ENCODE data around the gene XPA.

The XPA gene

GRCh38 chr9:97670586-97670985 lies 26.6 kb downstream of the XPA start:
- no peak overlapping the region for H3K27ac ChIP-seq (ENCODE audit: poor library complexity, severe bottlenecking)
- no peak for TF ChIP-seq CTCF (IDR thresholded peaks at IDR 0.05; ENCODE audit: poor library complexity, severe bottlenecking)
- no peak overlapping the region for H3K4me3 ChIP-seq (ENCODE audit: severe bottlenecking)
- no peak for DNase-seq (ENCODE audit: low spot score)
- no peaks in the 10 kb centered on the region for H3K4me1 ChIP-seq (ENCODE audit: insufficient read depth, poor library complexity, severe bottlenecking)
- peaks cover 98% of the 10 kb centered on the region for H3K36me3 ChIP-seq (ENCODE audit: low read depth)
- H3K27me3 ChIP-seq (ENCODE audit: insufficient read depth, poor library complexity, severe bottlenecking): no peaks in the 10 kb centered on the region
- ATAC-seq (ENCODE audit: low read depth): no peak
- no peaks in the 10 kb centered on the region for H3K9me3 ChIP-seq (ENCODE audit: severe bottlenecking)

- Histone ChIP-seq H3K36me3 (ENCODE audit: low read depth) (peaks cover 96% of the 10 kb centered on the region), H3K9me3 (ENCODE audit: severe bottlenecking) (no peaks in the 10 kb centered on the region), H3K4me1 (ENCODE audit: insufficient read depth, poor library complexity, severe bottlenecking) (no peaks in the 10 kb centered on the region), H3K27ac (ENCODE audit: poor library complexity, severe bottlenecking) (no peak overlapping the region), H3K27me3 (ENCODE audit: insufficient read depth, poor library complexity, severe bottlenecking) (no peaks in the 10 kb centered on the region), H3K4me3 (ENCODE audit: severe bottlenecking) (no peak overlapping the region)
- ATAC-seq (ENCODE audit: low read depth): no peak
- TF ChIP-seq CTCF (IDR thresholded peaks at IDR 0.05; ENCODE audit: poor library complexity, severe bottlenecking): no peak
- no peak for DNase-seq (ENCODE audit: low spot score)
Observed at GRCh38 chr9:97668485-97668884, 28.7 kb downstream of the XPA start.

GRCh38 chr9:97666907-97667686 lies 30.0 kb downstream of the XPA start:
- DNase-seq (ENCODE audit: low spot score): no peak

GRCh38 chr9:97665742-97666141 lies 31.4 kb downstream of the XPA start:
- no peaks in the 10 kb centered on the region for H3K9me3 ChIP-seq (ENCODE audit: severe bottlenecking)
- TF ChIP-seq CTCF (IDR thresholded peaks at IDR 0.05; ENCODE audit: poor library complexity, severe bottlenecking): no peak
- no peak for DNase-seq (ENCODE audit: low spot score)
- H3K36me3 ChIP-seq (ENCODE audit: low read depth): peaks cover 96% of the 10 kb centered on the region
- no peaks in the 10 kb centered on the region for H3K4me1 ChIP-seq (ENCODE audit: insufficient read depth, poor library complexity, severe bottlenecking)
- no peak for ATAC-seq (ENCODE audit: low read depth)
- no peak overlapping the region for H3K4me3 ChIP-seq (ENCODE audit: severe bottlenecking)
- no peaks in the 10 kb centered on the region for H3K27me3 ChIP-seq (ENCODE audit: insufficient read depth, poor library complexity, severe bottlenecking)
- H3K27ac ChIP-seq (ENCODE audit: poor library complexity, severe bottlenecking): no peak overlapping the region

More at GRCh38 chr9:97666907-97667686, 30.0 kb downstream of the XPA start:
- Histone ChIP-seq H3K36me3 (ENCODE audit: low read depth) (peaks cover 96% of the 10 kb centered on the region), H3K9me3 (ENCODE audit: severe bottlenecking) (no peaks in the 10 kb centered on the region), H3K27ac (ENCODE audit: poor library complexity, severe bottlenecking) (no peak overlapping the region), H3K27me3 (ENCODE audit: insufficient read depth, poor library complexity, severe bottlenecking) (no peaks in the 10 kb centered on the region), H3K4me3 (ENCODE audit: severe bottlenecking) (no peak overlapping the region), H3K4me1 (ENCODE audit: insufficient read depth, poor library complexity, severe bottlenecking) (no peaks in the 10 kb centered on the region)
- no peak for TF ChIP-seq CTCF (IDR thresholded peaks at IDR 0.05; ENCODE audit: poor library complexity, severe bottlenecking)
- no peak for ATAC-seq (ENCODE audit: low read depth)

- no peak for TF ChIP-seq CTCF (IDR thresholded peaks at IDR 0.05; ENCODE audit: poor library complexity, severe bottlenecking)
- no peak overlapping the region for H3K27ac ChIP-seq (ENCODE audit: poor library complexity, severe bottlenecking)
- ATAC-seq (ENCODE audit: low read depth) (no peak), DNase-seq (ENCODE audit: low spot score) (no peak)
- H3K27me3 ChIP-seq (ENCODE audit: insufficient read depth, poor library complexity, severe bottlenecking): no peaks in the 10 kb centered on the region
- no peak overlapping the region for H3K4me3 ChIP-seq (ENCODE audit: severe bottlenecking)
- no peaks in the 10 kb centered on the region for H3K9me3 ChIP-seq (ENCODE audit: severe bottlenecking)
- no peaks in the 10 kb centered on the region for H3K4me1 ChIP-seq (ENCODE audit: insufficient read depth, poor library complexity, severe bottlenecking)
- H3K36me3 ChIP-seq (ENCODE audit: low read depth): peaks cover 97% of the 10 kb centered on the region
Observed at GRCh38 chr9:97660847-97661246, 36.3 kb downstream of the XPA start.

All from RWPE2 (cell line).